Neural cell (in vitro differentiated cells): Measurements from ENCODE around the gene SOX4. TPM values are rescaled to one million over a fixed set of nuclear protein-coding genes. Genes with fewer than 3 reads are reported as not detected.

Experiments
- H2AFZ ChIP-seq: fragments of 200-600, 300-800 bp; sonication (generic), shearing (Covaris generic); 2 replicates; pipeline ENCODE4 v1.6.0; 2014; ENCODE audit warnings: low read depth, mild to moderate bottlenecking, antibody characterized with exemption, low read length, moderate library complexity
- H3F3A ChIP-seq: fragments of 200-600 bp; shearing (Covaris generic); 2 replicates; pipeline ENCODE4 v1.6.1; 2016; ENCODE audit warnings: mild to moderate bottlenecking, moderate library complexity, mixed read lengths, antibody characterized with exemption, low read length; ENCODE audit not compliant: insufficient read depth, poor library complexity, severe bottlenecking
- H3K27ac ChIP-seq: fragments of 200-600, 300-800 bp; sonication (generic), shearing (Covaris generic); 2 replicates; pipeline ENCODE4 v1.5.1; 2014; ENCODE audit warnings: mild to moderate bottlenecking, low read length, moderate library complexity
- H3K27me3 ChIP-seq: fragments of 300-800, 200-600 bp; sonication (generic), shearing (Covaris generic); 2 replicates; pipeline ENCODE4 v1.6.0; 2014; ENCODE audit warnings: mild to moderate bottlenecking, low read depth, low read length, moderate library complexity; ENCODE audit not compliant: insufficient read depth
- H3K36me3 ChIP-seq: fragments of 300-800, 200-600 bp; sonication (generic), shearing (Covaris generic); 2 replicates; pipeline ENCODE4 v1.5.1; 2014; ENCODE audit warnings: mild to moderate bottlenecking, antibody characterized with exemption, low read length, moderate library complexity; ENCODE audit not compliant: insufficient read depth
- H3K4me2 ChIP-seq: fragments of 300-800, 200-600 bp; sonication (generic), shearing (Covaris generic); 2 replicates; pipeline ENCODE4 v1.6.0; 2014; ENCODE audit warnings: mild to moderate bottlenecking, low read length
- H3K4me3 ChIP-seq: fragments of 300-800, 200-600 bp; sonication (generic), shearing (Covaris generic); 2 replicates; pipeline ENCODE4 v1.5.1; 2014; ENCODE audit warnings: mild to moderate bottlenecking, low read length, moderate library complexity
- H3K79me2 ChIP-seq: fragments of 200-600 bp; shearing (Covaris generic); replicated peaks from 2 replicates; pipeline ENCODE4 v1.6.0; 2014; ENCODE audit warnings: mild to moderate bottlenecking, low read length, moderate library complexity; ENCODE audit not compliant: insufficient read depth
- H3K9ac ChIP-seq: fragments of 300-800, 200-600 bp; sonication (generic), shearing (Covaris generic); 2 replicates; pipeline ENCODE4 v1.6.1; 2016; ENCODE audit warnings: mild to moderate bottlenecking, low read length, mixed read lengths
- H3K9me2 ChIP-seq: fragments of 200-600 bp; shearing (Covaris generic); 2 replicates; pipeline ENCODE4 v1.6.1; 2016; ENCODE audit warnings: mild to moderate bottlenecking, low read length, mixed read lengths; ENCODE audit not compliant: insufficient read depth
- H3K9me3 ChIP-seq: fragments of 200-600, 300-800 bp; sonication (generic), shearing (Covaris generic); 2 replicates; pipeline ENCODE4 v1.6.1; 2016; ENCODE audit warnings: mild to moderate bottlenecking, mixed run types, low read length, moderate library complexity, mixed read lengths
- H4K20me1 ChIP-seq: fragments of 200-600 bp; shearing (Covaris generic); 2 replicates; pipeline ENCODE4 v1.6.1; 2016; ENCODE audit warnings: mild to moderate bottlenecking, mixed run types; ENCODE audit not compliant: insufficient read depth
- CTCF ChIP-seq: fragments of 450-650 bp; IDR thresholded peaks from 2 replicates; pipeline ENCODE4 v1.5.1; 2014; ENCODE audit warnings: antibody characterized with exemption, mild to moderate bottlenecking, moderate library complexity; ENCODE audit not compliant: poor library complexity, severe bottlenecking
- EP300 ChIP-seq: fragments of 450-650 bp; conservative IDR thresholded peaks from 2 replicates; pipeline ENCODE4 v1.6.1; 2014; ENCODE audit warnings: antibody characterized with exemption, mild to moderate bottlenecking, moderate library complexity; ENCODE audit not compliant: poor library complexity, severe bottlenecking
- EZH2 ChIP-seq: fragments of 200-600, 300-800 bp; shearing (Covaris generic), sonication (generic); IDR thresholded peaks from 2 replicates; pipeline ENCODE4 v1.6.1; 2014; ENCODE audit warnings: antibody characterized with exemption, low read length, borderline replicate concordance, mild to moderate bottlenecking; ENCODE audit not compliant: insufficient read depth, poor library complexity, severe bottlenecking
- MXI1 ChIP-seq: fragments of 450-650 bp; conservative IDR thresholded peaks from 2 replicates; pipeline ENCODE4 v1.6.1; 2014; ENCODE audit warnings: antibody characterized with exemption, mild to moderate bottlenecking; ENCODE audit not compliant: poor library complexity, severe bottlenecking
- POLR2AphosphoS5 ChIP-seq: IDR thresholded peaks from 2 replicates; pipeline ENCODE4 v1.6.1; 2012
- RAD21 ChIP-seq: fragments of 450-650 bp; conservative IDR thresholded peaks from 2 replicates; pipeline ENCODE4 v1.6.1; 2014; ENCODE audit warnings: antibody characterized with exemption, mild to moderate bottlenecking, moderate library complexity
- REST ChIP-seq: IDR thresholded peaks from 2 replicates; pipeline ENCODE4 v1.6.1; 2012; ENCODE audit warnings: borderline replicate concordance
- SMC3 ChIP-seq: fragments of 450-650 bp; conservative IDR thresholded peaks from 2 replicates; pipeline ENCODE4 v1.6.1; 2014; ENCODE audit warnings: antibody characterized with exemption, mild to moderate bottlenecking, moderate library complexity; ENCODE audit not compliant: poor library complexity
- TAF1 ChIP-seq: IDR thresholded peaks from 2 replicates; pipeline ENCODE4 v1.6.1; 2012; ENCODE audit warnings: low read depth
- polyA plus RNA-seq: library from polyadenylated mRNA; depleted of rRNA; stranded (reverse); fragments of >200 nt; gene quantifications from 2 replicates; pipeline ENCODE4 v1.2.3, GENCODE V29; 2014

Gene SOX4
- polyA plus RNA-seq, 1 donor from 2014 or later: 394 TPM

- Histone ChIP-seq H3K4me3 (no peak overlapping the region), H2AFZ (no peak overlapping the region), H3K9ac (no peak overlapping the region), H3K9me3 (no peaks in the 10 kb centered on the region), H3K27ac (no peak overlapping the region), H3F3A (no peaks in the 10 kb centered on the region), H3K4me2 (no peak overlapping the region), H3K79me2 (no peaks in the 10 kb centered on the region), H4K20me1 (no peaks in the 10 kb centered on the region), H3K9me2 (no peaks in the 10 kb centered on the region), H3K36me3 (no peaks in the 10 kb centered on the region), H3K27me3 (no peaks in the 10 kb centered on the region)
- TF ChIP-seq MXI1 (no peak), CTCF (no peak), EZH2 (no peak), REST (no peak), TAF1 (no peak), EP300 (no peak), POLR2AphosphoS5 (no peak), RAD21 (no peak), SMC3 (no peak)
These were observed 36.4 kb upstream of the SOX4 start for GRCh38 chr6:21556968-21557721.

GRCh38 chr6:21559238-21559637, 34.3 kb upstream of the SOX4 start:
- Histone ChIP-seq H3K4me2 (no peak overlapping the region), H2AFZ (no peak overlapping the region), H3K27ac (peak overlapping the region; percentile 53), H3K79me2 (no peaks in the 10 kb centered on the region), H3K4me3 (peak overlapping the region; percentile 13), H3K9me2 (no peaks in the 10 kb centered on the region), H3K36me3 (no peaks in the 10 kb centered on the region), H3K27me3 (no peaks in the 10 kb centered on the region), H4K20me1 (no peaks in the 10 kb centered on the region), H3K9ac (no peak overlapping the region), H3K9me3 (no peaks in the 10 kb centered on the region), H3F3A (no peaks in the 10 kb centered on the region)
- TF ChIP-seq EP300 (peak; percentile 82), MXI1 (no peak), RAD21 (no peak), POLR2AphosphoS5 (peak; percentile 60), SMC3 (no peak), CTCF (no peak)
